Gastrocnemius medialis (tissue), 4 donors: ENCODE data around the gene PPP1R15B. TPM values are rescaled to one million over a fixed set of nuclear protein-coding genes. Genes with fewer than 3 reads are reported as not detected.

Experiments
- ATAC-seq, 2 donors: fragments of 150-250 bp; one replicate each; pipeline ENCODE4 v1.9.1; 2016
- DNase-seq, 2 donors: peaks; one replicate each; pipeline ENCODE4 v3.0.0-alpha.2; 2019
- H3K27ac ChIP-seq, 4 donors: fragments of 200-600 bp; sonication (generic); 1 replicate in 1 of 4; 2 replicates in 3 of 4; pipeline ENCODE4 v1.5.1; 2016 to 2018; ENCODE audit warnings: mild to moderate bottlenecking in 2 of 4, moderate library complexity in 1 of 4
- H3K27me3 ChIP-seq, 3 donors: fragments of 200-600 bp; sonication (generic) in 2 of 3; 1 replicate in 1 of 3; 2 replicates in 2 of 3; pipeline versions ENCODE4 v1.5.1 to v1.6.0; 2016 to 2019; ENCODE audit warnings: mild to moderate bottlenecking in 1 of 3, moderate library complexity in 1 of 3
- H3K36me3 ChIP-seq, 2 donors: fragments of 200-600 bp; sonication (generic) in 1 of 2; one replicate each; pipeline ENCODE4 v1.5.1; 2017 to 2018
- H3K4me1 ChIP-seq, 2 donors: fragments of 200-600 bp; sonication (generic) in 1 of 2; one replicate each; pipeline ENCODE4 v1.5.1; 2016 to 2017; ENCODE audit warnings: mild to moderate bottlenecking in 2 of 2
- H3K4me3 ChIP-seq, 4 donors: fragments of 200-600 bp; sonication (generic) in 3 of 4; 1 replicate in 1 of 4; 2 replicates in 3 of 4; pipeline ENCODE4 v1.5.1; 2016 to 2019; ENCODE audit warnings: mild to moderate bottlenecking in 2 of 4
- H3K9me3 ChIP-seq, 3 donors: fragments of 200-600 bp; sonication (generic) in 2 of 3; 1 replicate in 1 of 3; 2 replicates in 2 of 3; pipeline ENCODE4 v1.5.1; 2016 to 2019
- POLR2A ChIP-seq, 2 donors: fragments of 450-650 bp; IDR thresholded peaks; one replicate each; pipeline ENCODE4 v1.6.1; 2017; ENCODE audit warnings: antibody characterized with exemption in 2 of 2, mild to moderate bottlenecking in 2 of 2, moderate library complexity in 2 of 2
- in situ Hi-C, 4 donors: fragments of 200-750 bp; cut with MboI; loops; one replicate each; pipeline versions ENCODE4 v1.15.0 to v1.8.0; 2017; ENCODE audit warnings: low sequenced_read_pairs in 4 of 4
- intact Hi-C: fragments of 100-400 bp; cut with DNase I; formaldehyde crosslinking; loops from one replicate; pipeline ENCODE4 v1.15.1; 2023; ENCODE audit warnings: low total_unique reads
- total RNA-seq, 4 donors: library from RNA; depleted of rRNA; stranded (reverse); fragments of >200 nt; gene quantifications; one replicate each; pipeline versions ENCODE4 v1.1.0 to v1.2.3, GENCODE V29; 2016
- TF ChIP-seq, protein P1 (sequence below), 5 experiments: fragments of 450-650 bp in 3 of 5; fragments of 200-600 bp in 2 of 5; sonication (generic) in 2 of 5; IDR thresholded peaks in 4 of 5; conservative IDR thresholded peaks in 1 of 5; 1 replicate in 4 of 5; 2 replicates in 1 of 5; pipeline ENCODE4 v1.5.1; 2016 to 2019; ENCODE audit warnings: antibody characterized with exemption in 5 of 5, mild to moderate bottlenecking in 3 of 5, moderate library complexity in 3 of 5

Gene PPP1R15B
- total RNA-seq, 4 donors from 2014 or later = 23.8 to 33.0 (median 25.9) TPM

DNA sequence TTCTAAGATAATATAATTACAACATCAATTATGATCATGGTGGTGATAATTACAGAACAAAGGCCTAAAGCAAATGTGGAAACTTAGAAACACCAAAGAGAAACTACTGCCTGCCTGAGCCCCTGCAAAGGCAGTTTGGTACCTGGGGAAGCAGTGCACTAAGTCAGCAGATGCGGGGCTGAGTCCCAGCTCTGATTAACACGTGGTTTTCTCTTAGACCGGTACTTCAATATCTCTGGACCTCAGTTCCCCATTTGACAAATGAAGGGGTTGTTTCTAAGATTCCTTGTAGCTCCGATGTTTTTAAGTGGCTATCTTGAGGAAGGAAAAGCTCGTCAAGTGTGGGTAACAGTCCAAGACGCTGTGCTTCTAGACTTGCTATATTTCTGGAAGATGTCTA is 35.2 kb downstream of the PPP1R15B start:
- intact Hi-C loops = no loop called here
- Histone ChIP-seq H3K27ac (no peak overlapping the region), H3K4me1 (peaks cover 7 to 23% of the 10 kb centered on the region in 2 donors), H3K4me3 (peak overlapping the region in 1 of 4 donors; percentile 59), H3K9me3 (no peaks in the 10 kb centered on the region), H3K36me3 (no peaks in the 10 kb centered on the region), H3K27me3 (peaks cover 10 to 15% (median 12%) of the 10 kb centered on the region in 3 donors)
- TF ChIP-seq, protein P1, sequence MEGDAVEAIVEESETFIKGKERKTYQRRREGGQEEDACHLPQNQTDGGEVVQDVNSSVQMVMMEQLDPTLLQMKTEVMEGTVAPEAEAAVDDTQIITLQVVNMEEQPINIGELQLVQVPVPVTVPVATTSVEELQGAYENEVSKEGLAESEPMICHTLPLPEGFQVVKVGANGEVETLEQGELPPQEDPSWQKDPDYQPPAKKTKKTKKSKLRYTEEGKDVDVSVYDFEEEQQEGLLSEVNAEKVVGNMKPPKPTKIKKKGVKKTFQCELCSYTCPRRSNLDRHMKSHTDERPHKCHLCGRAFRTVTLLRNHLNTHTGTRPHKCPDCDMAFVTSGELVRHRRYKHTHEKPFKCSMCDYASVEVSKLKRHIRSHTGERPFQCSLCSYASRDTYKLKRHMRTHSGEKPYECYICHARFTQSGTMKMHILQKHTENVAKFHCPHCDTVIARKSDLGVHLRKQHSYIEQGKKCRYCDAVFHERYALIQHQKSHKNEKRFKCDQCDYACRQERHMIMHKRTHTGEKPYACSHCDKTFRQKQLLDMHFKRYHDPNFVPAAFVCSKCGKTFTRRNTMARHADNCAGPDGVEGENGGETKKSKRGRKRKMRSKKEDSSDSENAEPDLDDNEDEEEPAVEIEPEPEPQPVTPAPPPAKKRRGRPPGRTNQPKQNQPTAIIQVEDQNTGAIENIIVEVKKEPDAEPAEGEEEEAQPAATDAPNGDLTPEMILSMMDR (IDR thresholded peaks at IDR 0.05 in 4 of 5, conservative IDR thresholded peaks at IDR 0.05 in 1 of 5) = no peak
- no peak for TF ChIP-seq POLR2A (IDR thresholded peaks at IDR 0.05)
- ATAC-seq = no peak
- DNase-seq = no peak
- in situ Hi-C loops = loop anchor here in 2 of 4 donors (25.0 kb wide), 2 partner anchors 514 to 539 kb away; partner anchors contain the start of gene SNRPE (in 1 of the 2)

DNA sequence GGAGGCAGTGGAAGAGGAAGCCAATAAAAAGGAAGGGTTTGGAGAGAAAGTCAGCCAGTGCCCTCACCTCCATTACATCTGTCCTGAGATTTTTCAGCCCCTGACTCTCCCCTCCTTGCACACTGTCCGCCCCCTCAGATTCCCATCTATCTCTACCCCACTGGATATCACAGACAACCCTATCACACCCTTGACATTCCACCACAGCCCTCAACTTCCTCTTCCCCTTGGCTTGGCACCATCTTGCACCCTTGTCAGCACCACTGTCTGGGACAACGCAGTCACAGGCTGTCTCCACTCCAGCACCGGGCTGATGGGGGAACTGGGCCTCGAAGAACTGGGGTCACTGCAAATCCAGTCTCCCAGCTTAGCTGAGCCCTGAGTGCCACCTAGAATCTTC is 37.7 kb downstream of the PPP1R15B start:
- TF ChIP-seq POLR2A (IDR thresholded peaks at IDR 0.05) = no peak
- TF ChIP-seq, protein P1 (IDR thresholded peaks at IDR 0.05 in 4 of 5, conservative IDR thresholded peaks at IDR 0.05 in 1 of 5) = no peak
- H3K9me3 ChIP-seq = no peaks in the 10 kb centered on the region
- intact Hi-C loops (no loop called here), in situ Hi-C loops (loop anchor here in 2 of 4 donors (25.0 kb wide), 2 partner anchors 162 to 512 kb away; partner anchors contain the start of genes GOLT1A (in 1 of the 2) and SNRPE (in 1 of the 2))
- peaks cover 0 to 16% of the 10 kb centered on the region in 2 donors for H3K4me1 ChIP-seq
- no peak overlapping the region for H3K4me3 ChIP-seq
- H3K27ac ChIP-seq = no peak overlapping the region
- no peaks in the 10 kb centered on the region for H3K36me3 ChIP-seq
- no peak for DNase-seq
- H3K27me3 ChIP-seq = peaks cover 10 to 19% (median 12%) of the 10 kb centered on the region in 3 donors
- ATAC-seq = no peak

DNA sequence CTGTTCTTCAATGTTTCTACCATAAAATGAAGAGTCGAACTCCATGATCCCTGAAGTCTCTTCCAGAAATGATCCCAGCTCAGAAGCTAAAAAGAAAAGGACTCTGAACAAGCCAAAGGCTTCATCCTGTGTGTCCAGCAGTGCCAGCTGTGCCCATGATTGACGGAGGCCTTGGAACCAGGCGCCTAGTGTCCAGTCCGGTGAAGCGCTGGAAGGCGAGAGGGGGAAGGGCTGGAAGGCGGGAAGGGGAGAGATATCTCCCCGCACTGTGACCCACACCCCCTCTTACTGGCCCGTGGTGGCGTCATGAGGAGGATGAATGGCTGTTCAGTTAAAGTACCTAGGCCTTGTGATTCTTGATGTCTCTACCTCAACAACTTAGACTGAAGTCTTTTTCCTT is 41.4 kb downstream of the PPP1R15B start:
- intact Hi-C loops = no loop called here
- Histone ChIP-seq H3K4me3 (no peak overlapping the region), H3K4me1 (no peaks in the 10 kb centered on the region), H3K36me3 (no peaks in the 10 kb centered on the region), H3K9me3 (no peaks in the 10 kb centered on the region), H3K27me3 (peaks cover 2 to 7% (median 5%) of the 10 kb centered on the region in 3 donors), H3K27ac (no peak overlapping the region)
- ATAC-seq = no peak
- in situ Hi-C loops = loop anchor here in 2 of 4 donors (25.0 kb wide), 2 partner anchors 158 to 508 kb away; partner anchors contain the start of genes GOLT1A (in 1 of the 2) and SNRPE (in 1 of the 2)
- DNase-seq = no peak
- TF ChIP-seq, protein P1 (IDR thresholded peaks at IDR 0.05 in 4 of 5, conservative IDR thresholded peaks at IDR 0.05 in 1 of 5) = no peak
- no peak for TF ChIP-seq POLR2A (IDR thresholded peaks at IDR 0.05)

DNA sequence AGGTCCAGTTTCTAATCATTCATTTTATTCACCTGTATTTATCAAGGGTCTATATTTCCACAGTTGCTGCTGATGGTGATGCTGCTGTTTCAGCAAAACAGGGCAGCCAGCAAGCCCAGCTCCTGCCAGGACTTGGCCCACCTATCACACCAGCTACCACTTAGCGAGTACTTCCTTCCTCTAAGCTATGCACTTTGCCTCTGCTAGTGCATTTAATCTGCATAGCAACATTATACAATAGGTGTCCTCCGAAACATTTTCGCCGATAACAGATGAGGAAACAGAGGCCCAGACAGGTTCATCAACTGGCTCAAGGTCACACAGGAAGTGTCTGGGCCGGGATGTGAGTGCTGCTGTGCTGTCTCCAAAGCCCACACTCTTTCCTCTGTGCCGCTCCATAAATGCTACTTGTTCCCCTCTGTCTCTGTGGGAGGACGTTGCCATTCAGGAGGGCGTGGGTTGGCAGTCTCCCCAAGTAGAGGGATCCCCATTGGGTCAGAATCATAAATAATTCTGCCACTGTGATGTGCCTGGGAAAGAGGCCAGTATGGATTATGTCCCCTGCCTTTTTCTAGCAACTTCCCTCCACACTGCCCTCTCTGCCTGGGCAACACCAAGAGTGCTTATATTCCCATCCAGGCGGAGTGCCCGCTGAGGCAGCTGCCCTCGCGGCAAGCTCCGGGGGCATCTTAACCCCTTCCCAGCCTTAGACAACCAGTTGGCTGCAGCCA is 42.5 kb downstream of the PPP1R15B start:
- Histone ChIP-seq H3K4me3 (no peak overlapping the region), H3K27me3 (peaks cover 0 to 6% (median 0%) of the 10 kb centered on the region in 3 donors), H3K36me3 (no peaks in the 10 kb centered on the region), H3K4me1 (no peaks in the 10 kb centered on the region), H3K27ac (no peak overlapping the region), H3K9me3 (no peaks in the 10 kb centered on the region)
- DNase-seq (no peak), ATAC-seq (peak in 1 of 2 donors; percentile 18)
- no peak for TF ChIP-seq POLR2A (IDR thresholded peaks at IDR 0.05)
- TF ChIP-seq, protein P1 (IDR thresholded peaks at IDR 0.05 in 4 of 5, conservative IDR thresholded peaks at IDR 0.05 in 1 of 5) = no peak
- in situ Hi-C loops = loop anchor here (5.0 to 25.0 kb wide), 4 partner anchors 157 to 507 kb away; partner anchors contain the start of genes REN (in 2 of the 4), GOLT1A (in 1 of the 4) and SNRPE (in 1 of the 4)
- intact Hi-C loops = loop anchor here (10.0 kb wide), 1 partner anchor 504 kb away; the partner anchor contains the start of gene SNRPE
